Activated CD8-positive, alpha-beta T cell treated with anti-CD3 and anti-CD28 coated beads for 36 hours (primary cell): ENCODE measurements around the gene ZNF432. TPM values are rescaled to one million over a fixed set of nuclear protein-coding genes. Genes with fewer than 3 reads are reported as not detected.
A peak's percentile ranks its signal among the peaks of the same experiment; 100 is the strongest.

ENCODE experiments used
- ATAC-seq: fragments of 200-7000 bp; cut with Tn5 transposase; one replicate; pipeline ENCODE4 v1.10.0; 2021; ENCODE audit warnings: mild to moderate bottlenecking, moderate library complexity
- CTCF ChIA-PET: fragments of 350-600 bp; sonication (Branson Sonifier 250); formaldehyde crosslinking; loops from one replicate; lab custom pipeline; 2021; ENCODE audit warnings: antibody characterized with exemption; lab: Charles Lee
- POLR2A ChIA-PET: fragments of 350-600 bp; sonication (Branson Sonifier 250); formaldehyde crosslinking; loops from one replicate; lab custom pipeline; 2021; ENCODE audit warnings: antibody characterized with exemption; lab: Charles Lee
- DNase-seq: peaks from one replicate; pipeline ENCODE4 v3.0.0-alpha.2; 2020
- H3K27ac Mint-ChIP-seq: one replicate; pipeline ENCODE4 v1.8.0; 2021; ENCODE audit warnings: mild to moderate bottlenecking, mixed read lengths
- H3K27me3 Mint-ChIP-seq: one replicate; pipeline ENCODE4 v1.8.0; 2021; ENCODE audit warnings: mixed read lengths
- H3K36me3 Mint-ChIP-seq: one replicate; pipeline ENCODE4 v1.8.0; 2021; ENCODE audit warnings: low read depth, mixed read lengths
- H3K4me1 Mint-ChIP-seq: one replicate; pipeline ENCODE4 v1.8.0; 2021; ENCODE audit warnings: low read depth, mixed read lengths
- H3K4me3 Mint-ChIP-seq: one replicate; pipeline ENCODE4 v1.8.0; 2021; ENCODE audit warnings: mild to moderate bottlenecking, moderate library complexity, mixed read lengths
- H3K9me3 Mint-ChIP-seq: one replicate; pipeline ENCODE4 v1.8.0; 2021; ENCODE audit warnings: mixed read lengths
- intact Hi-C: fragments of 100-400 bp; cut with micrococcal nuclease; formaldehyde crosslinking; loops from one replicate; pipeline ENCODE4 v1.10.0; 2022
- total RNA-seq, 2 experiments: library from RNA; stranded (reverse); gene quantifications; one replicate each; pipeline ENCODE4 v1.2.3, GENCODE V29; 2021
- TF ChIP-seq, protein P1 (sequence below): fragments of 200-600 bp; IDR thresholded peaks from one replicate; pipeline ENCODE4 v1.8.0; 2022; ENCODE audit warnings: antibody characterized with exemption, mild to moderate bottlenecking

The ZNF432 gene
- total RNA-seq, 2 experiments from 2014 or later = 15.8 to 16.3 TPM

DNA sequence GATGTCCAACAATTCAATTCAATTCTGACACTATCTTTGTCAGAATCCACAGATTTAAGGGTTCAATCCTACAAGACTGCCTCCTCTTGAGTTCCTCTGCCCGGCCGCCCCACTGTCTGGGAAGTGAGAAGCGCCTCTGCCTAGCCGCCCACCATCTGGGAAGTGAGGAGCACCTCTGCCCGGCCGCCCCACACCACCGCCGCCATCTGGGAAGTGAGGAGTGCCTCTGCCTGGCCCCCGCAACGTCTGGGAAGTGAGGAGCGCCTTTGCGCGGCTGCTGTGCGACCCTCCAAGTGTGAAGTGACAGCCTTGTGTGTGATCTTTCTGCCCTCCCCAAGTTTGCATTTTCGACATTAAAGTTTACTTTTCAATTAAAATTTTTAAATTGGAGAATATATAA, 26.4 kb downstream of the ZNF432 start:
- H3K4me1 Mint-ChIP-seq = peaks cover 11% of the 10 kb centered on the region
- ChIA-PET POLR2A (interaction anchor here (0.6 kb wide), 1 partner anchor 1370 kb away, joined by 4 read pairs; no protein-coding TSS in a partner anchor), CTCF (no interaction called here)
- H3K27ac Mint-ChIP-seq = no peak overlapping the region
- H3K36me3 Mint-ChIP-seq = peaks cover 97% of the 10 kb centered on the region
- no peaks in the 10 kb centered on the region for H3K27me3 Mint-ChIP-seq
- intact Hi-C loops = no loop called here
- TF ChIP-seq, protein P1, sequence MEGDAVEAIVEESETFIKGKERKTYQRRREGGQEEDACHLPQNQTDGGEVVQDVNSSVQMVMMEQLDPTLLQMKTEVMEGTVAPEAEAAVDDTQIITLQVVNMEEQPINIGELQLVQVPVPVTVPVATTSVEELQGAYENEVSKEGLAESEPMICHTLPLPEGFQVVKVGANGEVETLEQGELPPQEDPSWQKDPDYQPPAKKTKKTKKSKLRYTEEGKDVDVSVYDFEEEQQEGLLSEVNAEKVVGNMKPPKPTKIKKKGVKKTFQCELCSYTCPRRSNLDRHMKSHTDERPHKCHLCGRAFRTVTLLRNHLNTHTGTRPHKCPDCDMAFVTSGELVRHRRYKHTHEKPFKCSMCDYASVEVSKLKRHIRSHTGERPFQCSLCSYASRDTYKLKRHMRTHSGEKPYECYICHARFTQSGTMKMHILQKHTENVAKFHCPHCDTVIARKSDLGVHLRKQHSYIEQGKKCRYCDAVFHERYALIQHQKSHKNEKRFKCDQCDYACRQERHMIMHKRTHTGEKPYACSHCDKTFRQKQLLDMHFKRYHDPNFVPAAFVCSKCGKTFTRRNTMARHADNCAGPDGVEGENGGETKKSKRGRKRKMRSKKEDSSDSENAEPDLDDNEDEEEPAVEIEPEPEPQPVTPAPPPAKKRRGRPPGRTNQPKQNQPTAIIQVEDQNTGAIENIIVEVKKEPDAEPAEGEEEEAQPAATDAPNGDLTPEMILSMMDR = no peak
- no peak overlapping the region for H3K4me3 Mint-ChIP-seq
- ATAC-seq = no peak
- DNase-seq = no peak
- peaks cover 75% of the 10 kb centered on the region for H3K9me3 Mint-ChIP-seq

- TF ChIP-seq, protein P1 = no peak
- H3K9me3 Mint-ChIP-seq = peaks cover 76% of the 10 kb centered on the region
- ATAC-seq (no peak), DNase-seq (no peak)
- H3K27me3 Mint-ChIP-seq = no peaks in the 10 kb centered on the region
- no peak overlapping the region for H3K4me3 Mint-ChIP-seq
- POLR2A ChIA-PET = interaction anchor here (1.1 kb wide), 1 partner anchor 13 kb away, joined by 3 read pairs; the partner anchor contains the start of gene ZNF615
- H3K4me1 Mint-ChIP-seq = peaks cover 5% of the 10 kb centered on the region
- H3K27ac Mint-ChIP-seq = no peak overlapping the region
- CTCF ChIA-PET = no interaction called here
- peaks cover 97% of the 10 kb centered on the region for H3K36me3 Mint-ChIP-seq
- intact Hi-C loops = no loop called here
Observed at GRCh38 chr19:52020506-52020905, 28.1 kb downstream of the ZNF432 start.

DNA sequence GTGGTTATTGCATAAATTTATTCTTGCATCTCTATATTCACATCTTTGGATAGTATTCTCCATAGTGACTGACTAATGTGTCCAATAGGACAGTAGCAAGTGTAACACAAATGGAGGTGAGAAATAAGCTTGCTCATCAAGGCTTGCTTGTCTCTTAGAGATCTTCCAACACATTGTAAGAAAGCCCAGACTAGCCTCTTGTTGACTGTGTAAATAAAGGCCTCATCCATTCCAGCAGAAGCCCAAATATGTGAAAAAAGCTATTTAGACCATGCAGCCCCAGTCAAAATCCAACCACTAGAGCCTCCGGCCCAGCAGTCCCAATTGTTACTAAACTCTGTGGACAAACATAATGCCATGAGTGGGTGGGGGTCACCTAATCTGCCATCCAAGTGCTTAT, 38.0 kb downstream of the ZNF432 start:
- intact Hi-C loops = no loop called here
- Mint-ChIP-seq H3K4me1 (peaks cover 17% of the 10 kb centered on the region), H3K27me3 (no peaks in the 10 kb centered on the region), H3K36me3 (peaks cover 58% of the 10 kb centered on the region), H3K27ac (no peak overlapping the region), H3K9me3 (peaks cover 30% of the 10 kb centered on the region), H3K4me3 (no peak overlapping the region)
- CTCF ChIA-PET = interaction anchor here (1.1 kb wide), 1 partner anchor 18 kb away, joined by 4 read pairs; no protein-coding TSS in a partner anchor
- TF ChIP-seq, protein P1 = no peak
- no peak for ATAC-seq
- DNase-seq = no peak
- POLR2A ChIA-PET = no interaction called here

- ATAC-seq (peak; percentile 98), DNase-seq (peak; percentile 93)
- H3K4me3 Mint-ChIP-seq = peak within 1 kb of the TSS; percentile 98
- peaks cover 62% of the 10 kb centered on the region for H3K36me3 Mint-ChIP-seq
- H3K27ac Mint-ChIP-seq = peak within 1 kb of the TSS; percentile 98
- H3K27me3 Mint-ChIP-seq = no peaks in the 10 kb centered on the region
- TF ChIP-seq, protein P1 = no peak
- POLR2A ChIA-PET = interaction anchor here (0.8 to 1.6 kb wide), 7 partner anchors 8 to 41 kb away, joined by 3 to 8 read pairs (median 4); partner anchors contain the start of genes ZNF350, ZNF432 and ZNF614
- intact Hi-C loops = no loop called here
- CTCF ChIA-PET = no interaction called here
- H3K9me3 Mint-ChIP-seq = peaks cover 36% of the 10 kb centered on the region
- H3K4me1 Mint-ChIP-seq = peaks cover 17% of the 10 kb centered on the region
Observed at GRCh38 chr19:52007806-52008557, 40.7 kb downstream of the ZNF432 start, which contains the start of gene ZNF615. TSS of gene ZNF615 (minus strand) at chr19:52008211. CDS start at chr19:52003711, 4,500 bp downstream.

GRCh38 chr19:52007451-52007805, 41.2 kb downstream of the ZNF432 start:
- Mint-ChIP-seq H3K4me3 (peak overlapping the region; percentile 98), H3K9me3 (peaks cover 33% of the 10 kb centered on the region), H3K27ac (peak overlapping the region; percentile 98), H3K27me3 (no peaks in the 10 kb centered on the region), H3K36me3 (peaks cover 60% of the 10 kb centered on the region), H3K4me1 (peaks cover 17% of the 10 kb centered on the region)
- peak; percentile 12 for DNase-seq
- ChIA-PET CTCF (no interaction called here), POLR2A (interaction anchor here (0.8 to 1.6 kb wide), 6 partner anchors 7 to 41 kb away, joined by 3 to 8 read pairs (median 4); partner anchors contain the start of genes ZNF350, ZNF432 and ZNF614)
- ATAC-seq = peak; percentile 6
- intact Hi-C loops = no loop called here
- TF ChIP-seq, protein P1 = no peak
